ENCODE data around the gene CLCN1.

Gene CLCN1

DNA sequence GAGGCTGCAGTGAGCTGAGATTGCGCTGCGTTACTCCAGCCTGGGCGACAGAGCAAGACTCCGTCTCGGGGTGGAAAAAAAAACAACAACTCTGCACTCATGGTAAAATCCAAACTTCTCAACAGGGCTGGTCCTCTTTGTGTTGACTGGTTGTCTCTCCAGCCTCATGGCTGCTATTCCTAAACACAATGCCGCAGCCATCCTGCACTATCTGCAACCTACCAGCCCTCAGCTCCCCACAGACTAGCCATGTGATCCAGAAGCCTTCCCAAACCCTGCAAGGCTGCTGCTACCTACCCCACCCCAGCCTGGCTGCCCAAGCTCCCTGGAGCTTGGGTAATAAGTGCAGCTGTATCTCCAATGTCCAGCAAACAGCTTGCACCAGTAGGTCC is 77.0 kb downstream of the CLCN1 start:
- H4K20me1 ChIP-seq (ENCODE audit: insufficient read depth, low read length, poor library complexity, severe bottlenecking) = peaks cover 15% of the 10 kb centered on the region
- H3K9me3 ChIP-seq (ENCODE audit: insufficient read depth, low read depth, low read length) = no peaks in the 10 kb centered on the region
- TF ChIP-seq EZH2phosphoT487 (IDR thresholded peaks at IDR 0.05; ENCODE audit: borderline replicate concordance) = no peak
- TF ChIP-seq, protein P1, sequence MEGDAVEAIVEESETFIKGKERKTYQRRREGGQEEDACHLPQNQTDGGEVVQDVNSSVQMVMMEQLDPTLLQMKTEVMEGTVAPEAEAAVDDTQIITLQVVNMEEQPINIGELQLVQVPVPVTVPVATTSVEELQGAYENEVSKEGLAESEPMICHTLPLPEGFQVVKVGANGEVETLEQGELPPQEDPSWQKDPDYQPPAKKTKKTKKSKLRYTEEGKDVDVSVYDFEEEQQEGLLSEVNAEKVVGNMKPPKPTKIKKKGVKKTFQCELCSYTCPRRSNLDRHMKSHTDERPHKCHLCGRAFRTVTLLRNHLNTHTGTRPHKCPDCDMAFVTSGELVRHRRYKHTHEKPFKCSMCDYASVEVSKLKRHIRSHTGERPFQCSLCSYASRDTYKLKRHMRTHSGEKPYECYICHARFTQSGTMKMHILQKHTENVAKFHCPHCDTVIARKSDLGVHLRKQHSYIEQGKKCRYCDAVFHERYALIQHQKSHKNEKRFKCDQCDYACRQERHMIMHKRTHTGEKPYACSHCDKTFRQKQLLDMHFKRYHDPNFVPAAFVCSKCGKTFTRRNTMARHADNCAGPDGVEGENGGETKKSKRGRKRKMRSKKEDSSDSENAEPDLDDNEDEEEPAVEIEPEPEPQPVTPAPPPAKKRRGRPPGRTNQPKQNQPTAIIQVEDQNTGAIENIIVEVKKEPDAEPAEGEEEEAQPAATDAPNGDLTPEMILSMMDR (conservative IDR thresholded peaks at IDR 0.05; ENCODE audit: low read length) = no peak
- H3K4me1 ChIP-seq (ENCODE audit: insufficient read depth, low read length, poor library complexity, severe bottlenecking) = peaks cover 21% of the 10 kb centered on the region
- peaks cover 19% of the 10 kb centered on the region; the same call in 1 of the 2 replicates for H3K79me2 ChIP-seq (ENCODE audit: insufficient read depth, low read length)
- no peak overlapping the region for H3K4me3 ChIP-seq (ENCODE audit: low read length, poor library complexity, severe bottlenecking)
- no peaks in the 10 kb centered on the region for H3K9me2 ChIP-seq (replicated peaks; ENCODE audit: low read depth, low read length)
- no peak overlapping the region for H2AFZ ChIP-seq (ENCODE audit: low read length)
- no peaks in the 10 kb centered on the region for H3F3A ChIP-seq (ENCODE audit: low read depth)
- peaks cover 41% of the 10 kb centered on the region; the same call in 1 of the 2 replicates for H3K36me3 ChIP-seq (ENCODE audit: insufficient read depth, low read length)
- H3K4me2 ChIP-seq (ENCODE audit: low read depth, low read length, poor library complexity, severe bottlenecking) = no peak overlapping the region
- no peak overlapping the region for H3K9ac ChIP-seq (ENCODE audit: low read depth, low read length, poor library complexity, severe bottlenecking)
- H3K27me3 ChIP-seq (ENCODE audit: insufficient read depth, low read length, poor library complexity, severe bottlenecking) = no peaks in the 10 kb centered on the region

DNA sequence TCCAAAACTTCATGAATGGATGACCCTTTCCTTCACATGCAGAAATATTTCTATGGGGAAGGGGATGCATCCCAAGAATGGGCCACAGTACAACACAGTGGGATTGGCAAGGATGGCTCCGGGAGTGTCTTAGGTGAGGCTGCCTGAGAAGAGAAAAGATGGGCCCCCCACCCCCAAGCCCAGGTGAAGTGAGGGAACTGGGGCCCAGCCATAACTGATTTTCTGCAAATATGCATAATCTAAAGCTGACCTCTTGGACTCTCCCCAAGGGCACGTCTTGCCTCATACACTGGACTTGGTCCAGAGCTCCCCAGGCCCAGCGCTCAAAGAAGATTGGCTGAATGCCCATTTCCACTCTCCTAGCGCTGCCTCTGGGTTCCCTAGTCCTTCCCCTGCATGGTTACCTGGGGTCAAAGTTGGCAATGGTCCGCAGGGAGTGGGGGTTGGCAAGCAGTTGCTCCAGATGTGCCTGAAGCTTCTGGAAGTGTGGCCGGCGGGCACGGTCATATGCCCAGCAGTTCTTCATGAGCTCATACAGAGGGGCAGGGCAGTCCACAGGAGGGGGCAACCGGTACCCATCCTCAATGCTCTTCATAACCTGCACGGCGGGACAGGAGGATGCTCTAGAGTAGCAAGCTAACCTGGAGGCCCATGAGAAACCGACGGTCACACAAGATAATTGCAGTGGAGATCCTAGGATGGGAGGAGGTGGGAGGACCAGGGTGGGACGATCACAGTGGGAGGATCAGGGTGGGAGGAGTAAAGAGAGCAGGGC is 77.5 kb downstream of the CLCN1 start:
- no peak overlapping the region for H3K4me2 ChIP-seq (ENCODE audit: low read depth, low read length, poor library complexity, severe bottlenecking)
- H4K20me1 ChIP-seq (ENCODE audit: insufficient read depth, low read length, poor library complexity, severe bottlenecking) = peaks cover 9% of the 10 kb centered on the region
- no peaks in the 10 kb centered on the region for H3F3A ChIP-seq (ENCODE audit: low read depth)
- H3K9me2 ChIP-seq (replicated peaks; ENCODE audit: low read depth, low read length) = no peaks in the 10 kb centered on the region
- no peak overlapping the region for H3K4me3 ChIP-seq (ENCODE audit: low read length, poor library complexity, severe bottlenecking)
- H3K9ac ChIP-seq (ENCODE audit: low read depth, low read length, poor library complexity, severe bottlenecking) = no peak overlapping the region
- no peaks in the 10 kb centered on the region for H3K9me3 ChIP-seq (ENCODE audit: insufficient read depth, low read depth, low read length)
- no peaks in the 10 kb centered on the region for H3K27me3 ChIP-seq (ENCODE audit: insufficient read depth, low read length, poor library complexity, severe bottlenecking)
- peaks cover 16% of the 10 kb centered on the region; the same call in 1 of the 2 replicates for H3K79me2 ChIP-seq (ENCODE audit: insufficient read depth, low read length)
- H2AFZ ChIP-seq (ENCODE audit: low read length) = no peak overlapping the region
- H3K36me3 ChIP-seq (ENCODE audit: insufficient read depth, low read length) = peaks cover 36% of the 10 kb centered on the region; the same call in 1 of the 2 replicates
- H3K4me1 ChIP-seq (ENCODE audit: insufficient read depth, low read length, poor library complexity, severe bottlenecking) = peaks cover 21% of the 10 kb centered on the region
- TF ChIP-seq, protein P1 (conservative IDR thresholded peaks at IDR 0.05; ENCODE audit: low read length) = no peak
- TF ChIP-seq EZH2phosphoT487 (IDR thresholded peaks at IDR 0.05; ENCODE audit: borderline replicate concordance) = no peak

DNA sequence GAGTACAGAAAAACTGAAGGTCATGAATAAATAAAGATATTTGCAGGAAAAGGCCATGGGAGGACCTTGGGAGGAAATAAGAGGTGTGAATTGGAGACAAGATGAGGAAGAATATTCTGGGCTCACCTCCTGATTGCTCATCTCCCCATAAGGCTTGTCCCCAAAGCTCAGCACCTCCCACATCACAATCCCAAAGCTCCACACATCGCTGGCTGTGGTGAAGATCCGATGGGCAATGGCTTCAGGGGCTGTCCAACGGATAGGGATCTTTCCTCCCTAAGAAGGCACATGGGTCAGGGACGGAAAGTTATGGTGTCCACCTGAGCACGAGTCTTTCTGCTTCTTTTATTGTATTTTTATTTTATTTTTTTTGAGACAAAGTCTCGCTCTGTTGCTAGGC is 78.2 kb downstream of the CLCN1 start:
- TF ChIP-seq, protein P1 (conservative IDR thresholded peaks at IDR 0.05; ENCODE audit: low read length) = no peak
- TF ChIP-seq EZH2phosphoT487 (IDR thresholded peaks at IDR 0.05; ENCODE audit: borderline replicate concordance) = no peak
- no peaks in the 10 kb centered on the region for H3K9me2 ChIP-seq (replicated peaks; ENCODE audit: low read depth, low read length)
- peaks cover 11% of the 10 kb centered on the region; the same call in 1 of the 2 replicates for H3K79me2 ChIP-seq (ENCODE audit: insufficient read depth, low read length)
- H3K9ac ChIP-seq (ENCODE audit: low read depth, low read length, poor library complexity, severe bottlenecking) = no peak overlapping the region
- peaks cover 17% of the 10 kb centered on the region for H3K4me1 ChIP-seq (ENCODE audit: insufficient read depth, low read length, poor library complexity, severe bottlenecking)
- H3K4me3 ChIP-seq (ENCODE audit: low read length, poor library complexity, severe bottlenecking) = no peak overlapping the region
- H3K27me3 ChIP-seq (ENCODE audit: insufficient read depth, low read length, poor library complexity, severe bottlenecking) = no peaks in the 10 kb centered on the region
- no peak overlapping the region for H2AFZ ChIP-seq (ENCODE audit: low read length)
- H3K4me2 ChIP-seq (ENCODE audit: low read depth, low read length, poor library complexity, severe bottlenecking) = no peak overlapping the region
- H4K20me1 ChIP-seq (ENCODE audit: insufficient read depth, low read length, poor library complexity, severe bottlenecking) = peaks cover 3% of the 10 kb centered on the region
- H3K9me3 ChIP-seq (ENCODE audit: insufficient read depth, low read depth, low read length) = no peaks in the 10 kb centered on the region
- peaks cover 30% of the 10 kb centered on the region; the same call in 1 of the 2 replicates for H3K36me3 ChIP-seq (ENCODE audit: insufficient read depth, low read length)
- H3F3A ChIP-seq (ENCODE audit: low read depth) = no peaks in the 10 kb centered on the region
